H1 (cell line): Measurements from ENCODE around the gene HLA-DPA1. TPM values are rescaled to one million over a fixed set of nuclear protein-coding genes. Genes with fewer than 3 reads are reported as not detected.

Source experiments
- CTCF ChIA-PET: fragments of 300-600 bp; sonication (Branson Sonifier 250); formaldehyde crosslinking; loops from one replicate; lab custom pipeline; 2021; ENCODE audit not compliant: partially characterized antibody; lab: Charles Lee
- POLR2A ChIA-PET: fragments of 300-600 bp; sonication (Branson Sonifier 250); formaldehyde crosslinking; loops from one replicate; lab custom pipeline; 2021; ENCODE audit warnings: inconsistent platforms; ENCODE audit not compliant: partially characterized antibody; lab: Charles Lee
- DNase-seq, 2 experiments: peaks; one replicate each; pipeline versions ENCODE4 v3.0.0 to v3.0.0-alpha.2; 2010 to 2022; ENCODE audit warnings: low spot score in 2 of 2, low read depth in 1 of 2, mixed read lengths in 1 of 2
- FAIRE-seq: peaks from 2 replicates; lab custom pipeline; 2011; peaks lifted over from hg19 to GRCh38; lab: Jason Lieb, UNC
- H2AFZ ChIP-seq: 2 replicates; pipeline ENCODE4 v1.8.1; 2012; ENCODE audit warnings: low read length, inconsistent platforms
- H2AK5ac ChIP-seq: 2 replicates; pipeline ENCODE4 v1.6.1; 2013; ENCODE audit warnings: low read depth, low read length
- H2BK120ac ChIP-seq: replicated peaks from 2 replicates; pipeline ENCODE3; 2013; ENCODE audit warnings: low read depth, low read length, inconsistent platforms
- H2BK12ac ChIP-seq: 2 replicates; pipeline ENCODE4 v1.6.1; 2013; ENCODE audit warnings: low read depth, low read length
- H2BK15ac ChIP-seq: 2 replicates; pipeline ENCODE4 v1.6.1; 2013; ENCODE audit warnings: low read length
- H2BK20ac ChIP-seq: 2 replicates; pipeline ENCODE4 v1.6.1; 2013; ENCODE audit warnings: low read length
- H2BK5ac ChIP-seq: 2 replicates; pipeline ENCODE4 v1.6.1; 2013; ENCODE audit warnings: low read depth, low read length
- H3K14ac ChIP-seq: 2 replicates; pipeline ENCODE4 v1.6.1; 2013; ENCODE audit warnings: inconsistent platforms; ENCODE audit not compliant: insufficient read length
- H3K18ac ChIP-seq: 2 replicates; pipeline ENCODE4 v1.6.1; 2013; ENCODE audit warnings: low read length; ENCODE audit errors: extremely low read depth
- H3K23ac ChIP-seq: 2 replicates; pipeline ENCODE4 v1.6.1; 2013; ENCODE audit warnings: inconsistent platforms; ENCODE audit not compliant: insufficient read length
- H3K23me2 ChIP-seq: 2 replicates; pipeline ENCODE4 v1.6.1; 2013; ENCODE audit warnings: low read depth, low read length
- H3K27ac ChIP-seq: 2 replicates; pipeline ENCODE4 v1.6.1; 2011; ENCODE audit warnings: low read depth, low read length, inconsistent platforms
- H3K27me3 ChIP-seq, 4 experiments: replicated peaks in 1 of 4; 1 replicate in 1 of 4; 2 replicates in 3 of 4; pipeline versions ENCODE4 v1.6.1 to v1.8.1; 2011 to 2013; ENCODE audit warnings: low read length in 3 of 4, mild to moderate bottlenecking in 3 of 4, inconsistent platforms in 2 of 4, mixed read lengths in 2 of 4, moderate library complexity in 1 of 4; ENCODE audit not compliant: control insufficient read depth in 3 of 4, insufficient read depth in 3 of 4; ENCODE audit errors: extremely low read depth in 1 of 4
- H3K36me3 ChIP-seq, 4 experiments: 2 replicates each; pipeline versions ENCODE4 v1.6.1 to v1.8.1; 2011 to 2013; ENCODE audit warnings: mild to moderate bottlenecking in 4 of 4, low read length in 3 of 4, moderate library complexity in 2 of 4, control low read depth in 1 of 4, inconsistent platforms in 1 of 4; ENCODE audit not compliant: insufficient read depth in 4 of 4, control insufficient read depth in 2 of 4
- H3K4ac ChIP-seq: replicated peaks from 2 replicates; pipeline ENCODE3; 2013; ENCODE audit warnings: low read length, low read depth, mixed read lengths, inconsistent platforms; ENCODE audit not compliant: insufficient read length
- H3K4me1 ChIP-seq, 4 experiments: replicated peaks in 1 of 4; 1 replicate in 1 of 4; 2 replicates in 3 of 4; pipeline versions ENCODE4 v1.6.1 to v1.8.1; 2011 to 2013; ENCODE audit warnings: low read length in 3 of 4, inconsistent platforms in 2 of 4, mixed read lengths in 1 of 4; ENCODE audit not compliant: insufficient read depth in 4 of 4, control insufficient read depth in 3 of 4
- H3K4me2 ChIP-seq, 2 experiments: 2 replicates each; pipeline versions ENCODE4 v1.6.1 to v1.8.1; 2011 to 2013; ENCODE audit warnings: low read depth in 2 of 2, low read length in 2 of 2, control low read depth in 1 of 2, inconsistent platforms in 1 of 2, mild to moderate bottlenecking in 1 of 2; ENCODE audit not compliant: insufficient read depth in 1 of 2
- H3K4me3 ChIP-seq, 4 experiments: fragments of 200-600, 300-600 bp in 1 of 4; sonication (generic), shearing (Covaris generic), sonication (Bioruptor Twin) in 1 of 4; 2 replicates each; pipeline versions ENCODE4 v1.5.1 to v1.8.1; 2011 to 2016; ENCODE audit warnings: low read length in 4 of 4, low read depth in 3 of 4, control low read depth in 2 of 4, inconsistent platforms in 2 of 4, mild to moderate bottlenecking in 2 of 4, mixed read lengths in 1 of 4, moderate library complexity in 1 of 4; ENCODE audit not compliant: insufficient read depth in 2 of 4; ENCODE audit errors: extremely low read depth in 1 of 4
- H3K56ac ChIP-seq: replicated peaks from 2 replicates; pipeline ENCODE3; 2013; ENCODE audit warnings: low read depth, mild to moderate bottlenecking, mixed read lengths, low read length, inconsistent platforms; ENCODE audit not compliant: insufficient read length
- H3K79me1 ChIP-seq: 2 replicates; pipeline ENCODE4 v1.6.1; 2013; ENCODE audit warnings: low read depth, low read length, control low read depth
- H3K79me2 ChIP-seq, 2 experiments: 2 replicates each; pipeline versions ENCODE4 v1.6.1 to v1.8.1; 2012 to 2013; ENCODE audit warnings: low read length in 2 of 2, mild to moderate bottlenecking in 2 of 2, inconsistent platforms in 1 of 2; ENCODE audit not compliant: insufficient read depth in 2 of 2, control insufficient read depth in 1 of 2
- H3K9ac ChIP-seq, 4 experiments: replicated peaks in 1 of 4; 1 replicate in 1 of 4; 2 replicates in 3 of 4; pipeline versions ENCODE4 v1.6.1 to v1.8.1; 2011 to 2013; ENCODE audit warnings: low read depth in 3 of 4, low read length in 3 of 4, control low read depth in 2 of 4, mild to moderate bottlenecking in 2 of 4, moderate library complexity in 2 of 4, inconsistent platforms in 1 of 4; ENCODE audit errors: extremely low read depth in 1 of 4
- H3K9me3 ChIP-seq, 2 experiments: 2 replicates each; pipeline versions ENCODE4 v1.6.1 to v1.8.1; 2012 to 2013; ENCODE audit warnings: mild to moderate bottlenecking in 2 of 2, moderate library complexity in 2 of 2, control low read depth in 1 of 2, inconsistent platforms in 1 of 2, low read depth in 1 of 2, low read length in 1 of 2, mixed read lengths in 1 of 2; ENCODE audit not compliant: insufficient read depth in 2 of 2
- H4K20me1 ChIP-seq, 2 experiments: replicated peaks in 1 of 2; 2 replicates each; pipeline versions ENCODE3 to v1.8.1; 2011 to 2013; ENCODE audit warnings: inconsistent platforms in 2 of 2, low read length in 2 of 2, mild to moderate bottlenecking in 1 of 2; ENCODE audit not compliant: insufficient read depth in 2 of 2, control insufficient read depth in 1 of 2
- H4K5ac ChIP-seq: 2 replicates; pipeline ENCODE4 v1.6.1; 2013; ENCODE audit warnings: low read length, low read depth, mixed read lengths, inconsistent platforms; ENCODE audit not compliant: insufficient read length
- H4K8ac ChIP-seq: 2 replicates; pipeline ENCODE4 v1.8.0; 2013; ENCODE audit warnings: mild to moderate bottlenecking, moderate library complexity, low read length, inconsistent platforms; ENCODE audit not compliant: insufficient read depth; ENCODE audit errors: extremely low read depth
- H4K91ac ChIP-seq: replicated peaks from 2 replicates; pipeline ENCODE3; 2013; ENCODE audit warnings: low read length, mixed read lengths, inconsistent platforms; ENCODE audit not compliant: insufficient read length
- BACH1 ChIP-seq: IDR thresholded peaks from 2 replicates; pipeline ENCODE4 v1.6.1; 2012; ENCODE audit warnings: low read length, improper control_type of control experiment
- CBX5 ChIP-seq: fragments of 300-800, 300-1000 bp; sonication (generic); IDR thresholded peaks from 2 replicates; pipeline ENCODE4 v1.7.1; 2016; ENCODE audit warnings: antibody characterized with exemption, low read length, low read depth
- HDAC6 ChIP-seq: IDR thresholded peaks from one replicate; pipeline ENCODE4 v1.7.1; 2012; ENCODE audit warnings: low read depth, mild to moderate bottlenecking, inconsistent platforms, low read length, moderate library complexity
- JUND ChIP-seq: IDR thresholded peaks from 2 replicates; pipeline ENCODE4 v1.6.1; 2011; ENCODE audit warnings: mild to moderate bottlenecking, improper control_type of control experiment, low read length
- POU5F1 ChIP-seq: IDR thresholded peaks from 2 replicates; pipeline ENCODE4 v1.6.1; 2011; ENCODE audit warnings: low read depth, mild to moderate bottlenecking, low read length, moderate library complexity
- RAD21 ChIP-seq, 2 experiments: IDR thresholded peaks in 1 of 2; conservative IDR thresholded peaks in 1 of 2; 2 replicates each; pipeline ENCODE4 v1.6.1; 2011; ENCODE audit warnings: low read depth in 2 of 2, low read length in 2 of 2, improper control_type of control experiment in 1 of 2, inconsistent platforms in 1 of 2, mild to moderate bottlenecking in 1 of 2, moderate library complexity in 1 of 2
- RBBP5 ChIP-seq: IDR thresholded peaks from 2 replicates; pipeline ENCODE4 v1.7.1; 2012; ENCODE audit warnings: low read depth, mild to moderate bottlenecking, inconsistent platforms, low read length, moderate library complexity, borderline replicate concordance
- SRF ChIP-seq: IDR thresholded peaks from 2 replicates; pipeline ENCODE4 v1.6.1; 2011; ENCODE audit warnings: mild to moderate bottlenecking, low read depth, low read length, moderate library complexity
- TBP ChIP-seq: IDR thresholded peaks from 2 replicates; pipeline ENCODE4 v1.6.1; 2011; ENCODE audit warnings: low read depth, low read length, improper control_type of control experiment
- TCF12 ChIP-seq: IDR thresholded peaks from 2 replicates; pipeline ENCODE4 v1.6.1; 2011; ENCODE audit warnings: low read depth, mild to moderate bottlenecking, low read length
- ZNF274 ChIP-seq: IDR thresholded peaks from 2 replicates; pipeline ENCODE4 v1.7.0; 2012; ENCODE audit warnings: low read length, borderline replicate concordance; ENCODE audit errors: extremely low read depth
- WGBS, 2 experiments: shearing (Covaris generic) in 1 of 2; methylation state at CpG; one replicate each; pipeline versions ENCODE4 v1.1.6 to v1.1.7; 2013 to 2015; ENCODE audit warnings: low lambda C conversion rate in 2 of 2, mixed read lengths in 2 of 2, inconsistent platforms in 1 of 2, low coverage in 1 of 2, missing lambda C conversion rate in 1 of 2; ENCODE audit not compliant: insufficient replicate concordance in 2 of 2, insufficient coverage in 1 of 2, insufficient read length in 1 of 2; ENCODE audit errors: extremely low coverage in 1 of 2, missing lambda C conversion rate in 1 of 2; 5-methylcytosine and 5-hydroxymethylcytosine counted together
- polyA plus RNA-seq, 7 experiments: library from polyadenylated mRNA; depleted of rRNA in 3 of 7; stranded (reverse) in 5 of 7; unstranded in 2 of 7; fragments of >200 nt in 5 of 7; fragments of 200-250 nt in 2 of 7; gene quantifications; 1 replicate in 5 of 7; 2 replicates in 1 of 7; 4 replicates in 1 of 7; pipeline versions ENCODE4 v1.2.1 to v1.2.3, GENCODE V29; 2011 to 2013; ENCODE audit warnings: missing spikeins in 2 of 7, mixed read lengths in 2 of 7
- total RNA-seq: library from RNA; stranded (reverse); fragmentation: NEBNext Ultra II Directional; extraction: Animal tissue kit (Norgen Biotek cat#: 25700); gene quantifications from 2 replicates; pipeline ENCODE4 v1.2.1, GENCODE V29; 2021

Gene HLA-DPA1
- total and polyA plus RNA-seq, 2 of the 8 experiments (the other 6 are each of a cell fraction or from before 2014, with no cell fraction given), result 6.2 to 13.1 TPM

DNA sequence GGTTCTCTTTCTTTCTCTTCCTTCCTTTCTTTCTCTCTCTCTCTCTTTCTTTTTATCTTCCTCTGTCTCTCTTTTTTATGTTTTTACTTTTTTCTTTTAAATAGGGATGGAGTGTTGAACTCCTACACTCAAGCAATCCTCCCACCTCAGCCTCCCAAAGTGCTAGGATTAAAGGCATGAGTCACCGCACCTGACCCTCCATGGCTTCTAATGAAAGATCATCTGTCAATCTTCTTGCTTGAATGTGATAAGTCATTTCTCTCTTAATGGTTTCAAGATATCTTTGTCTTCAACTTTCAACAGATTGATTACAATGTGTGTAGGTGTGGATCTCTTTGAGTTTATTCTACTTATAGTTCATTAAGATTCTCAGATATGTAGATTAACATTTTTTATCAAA lies 38.9 kb downstream of the HLA-DPA1 start:
- no peak overlapping the region for H3K9ac ChIP-seq
- no peak overlapping the region for H3K27ac ChIP-seq
- H3K27me3 ChIP-seq, result no peaks in the 10 kb centered on the region
- ChIA-PET CTCF (no interaction called here), POLR2A (no interaction called here)
- DNase-seq (no peak), FAIRE-seq (no peak)
- H2BK15ac ChIP-seq, result no peak overlapping the region
- H2AK5ac ChIP-seq, result no peak overlapping the region
- H3K4ac ChIP-seq, result no peak overlapping the region
- H3K79me1 ChIP-seq, result no peaks in the 10 kb centered on the region
- H3K56ac ChIP-seq, result no peak overlapping the region
- H3K79me2 ChIP-seq, result no peaks in the 10 kb centered on the region
- H4K8ac ChIP-seq, result no peak overlapping the region
- no peak overlapping the region for H4K91ac ChIP-seq
- no peaks in the 10 kb centered on the region for H3K23me2 ChIP-seq
- no peak overlapping the region for H2AFZ ChIP-seq
- H4K20me1 ChIP-seq, result no peaks in the 10 kb centered on the region
- no peak overlapping the region for H4K5ac ChIP-seq
- no peak overlapping the region for H3K23ac ChIP-seq
- no peak overlapping the region for H3K18ac ChIP-seq
- H3K4me2 ChIP-seq, result no peak overlapping the region
- H2BK120ac ChIP-seq, result no peak overlapping the region
- H3K4me1 ChIP-seq, result no peaks in the 10 kb centered on the region
- H2BK12ac ChIP-seq, result no peak overlapping the region
- WGBS, 2 experiments, result 100% methylated on average over 1 of the region's 1 CpG; no CpG with 5 or more reads in 1 of the 2 experiments
- H3K9me3 ChIP-seq, result no peaks in the 10 kb centered on the region
- H3K14ac ChIP-seq, result no peak overlapping the region
- H2BK5ac ChIP-seq, result no peak overlapping the region
- H3K4me3 ChIP-seq, result no peak overlapping the region
- H3K36me3 ChIP-seq, result no peaks in the 10 kb centered on the region
- no peak overlapping the region for H2BK20ac ChIP-seq
- TF ChIP-seq CBX5, result no peak
- TF ChIP-seq POU5F1, result no peak
- no peak for TF ChIP-seq HDAC6
- TF ChIP-seq TCF12, result no peak
- no peak for TF ChIP-seq RBBP5
- TF ChIP-seq SRF, result no peak
- no peak for TF ChIP-seq TBP
- TF ChIP-seq BACH1, result no peak
- TF ChIP-seq ZNF274, result no peak
- no peak for TF ChIP-seq JUND
- no peak for TF ChIP-seq RAD21 (IDR thresholded peaks at IDR 0.05 in 1 of 2, conservative IDR thresholded peaks at IDR 0.05 in 1 of 2; ENCODE audit: low read depth in 2 of 2, low read length in 2 of 2)
